Keratinocyte (primary cell): Measurements from ENCODE around the gene ZNF784. TPM values are rescaled to one million over a fixed set of nuclear protein-coding genes. Genes with fewer than 3 reads are reported as not detected.
A peak's percentile ranks its signal among the peaks of the same experiment; 100 is the strongest.

Experiments
- DNase-seq: peaks from one replicate; pipeline ENCODE4 v3.0.0-alpha.2; 2011; ENCODE audit warnings: low read depth, missing footprints, low spot score
- FAIRE-seq: peaks from 2 replicates; lab custom pipeline; 2011; peaks lifted over from hg19 to GRCh38; lab: Jason Lieb, UNC
- H2AFZ ChIP-seq: 2 replicates; pipeline ENCODE4 v1.6.0; 2012; ENCODE audit warnings: low read length, control low read depth, inconsistent platforms; ENCODE audit not compliant: control insufficient read depth
- H3K27ac ChIP-seq: 2 replicates; pipeline ENCODE4 v1.5.1; 2011; ENCODE audit warnings: low read length; ENCODE audit not compliant: control insufficient read depth, insufficient read depth
- H3K27me3 ChIP-seq: 3 replicates; pipeline ENCODE4 v1.6.0; 2011; ENCODE audit warnings: low read length; ENCODE audit not compliant: control insufficient read depth, insufficient read depth; ENCODE audit errors: extremely low read depth
- H3K36me3 ChIP-seq, 2 experiments: 2 replicates in 1 of 2; 3 replicates in 1 of 2; pipeline ENCODE4 v1.5.1; 2011; ENCODE audit warnings: low read length in 2 of 2, mild to moderate bottlenecking in 1 of 2; ENCODE audit not compliant: control insufficient read depth in 2 of 2, insufficient read depth in 2 of 2; ENCODE audit errors: extremely low read depth in 1 of 2
- H3K4me1 ChIP-seq: 3 replicates; pipeline ENCODE4 v1.5.1; 2011; ENCODE audit warnings: low read length; ENCODE audit not compliant: control insufficient read depth, insufficient read depth; ENCODE audit errors: extremely low read depth
- H3K4me2 ChIP-seq: 3 replicates; pipeline ENCODE4 v1.6.0; 2011; ENCODE audit warnings: low read depth, low read length; ENCODE audit not compliant: control insufficient read depth, insufficient read depth; ENCODE audit errors: extremely low read depth
- H3K4me3 ChIP-seq, 3 experiments: fragments of 200-600 bp in 1 of 3; sonication (generic) in 1 of 3; 2 replicates in 2 of 3; 3 replicates in 1 of 3; pipeline ENCODE4 v1.5.1; 2011 to 2016; ENCODE audit warnings: low read length in 3 of 3, mild to moderate bottlenecking in 3 of 3, control low read depth in 2 of 3, inconsistent platforms in 1 of 3, low read depth in 1 of 3, mixed read lengths in 1 of 3, mixed run types in 1 of 3, moderate library complexity in 1 of 3; ENCODE audit not compliant: control insufficient read depth in 2 of 3, insufficient read depth in 2 of 3; ENCODE audit errors: extremely low read depth in 1 of 3
- H3K79me2 ChIP-seq: 2 replicates; pipeline ENCODE4 v1.6.0; 2012; ENCODE audit warnings: low read length; ENCODE audit not compliant: control insufficient read depth, insufficient read depth
- H3K9ac ChIP-seq: 3 replicates; pipeline ENCODE4 v1.6.0; 2011; ENCODE audit warnings: low read length; ENCODE audit not compliant: control insufficient read depth, insufficient read depth; ENCODE audit errors: extremely low read depth
- H3K9me1 ChIP-seq: 3 replicates; pipeline ENCODE4 v1.6.0; 2011; ENCODE audit warnings: low read length; ENCODE audit not compliant: control insufficient read depth, insufficient read depth; ENCODE audit errors: extremely low read depth
- H3K9me3 ChIP-seq: 2 replicates; pipeline ENCODE4 v1.5.1; 2012; ENCODE audit warnings: low read depth, low read length; ENCODE audit not compliant: control insufficient read depth
- H4K20me1 ChIP-seq: 3 replicates; pipeline ENCODE4 v1.6.0; 2011; ENCODE audit warnings: low read length; ENCODE audit not compliant: control insufficient read depth, insufficient read depth; ENCODE audit errors: extremely low read depth
- EZH2 ChIP-seq: IDR thresholded peaks from one replicate; pipeline ENCODE4 v1.6.1; 2012; ENCODE audit warnings: inconsistent platforms, mild to moderate bottlenecking, low read length, moderate library complexity
- dilution Hi-C: fragments of 300-500 bp; cut with MboI; formaldehyde crosslinking; loops from one replicate; pipeline ENCODE4 v1.7.0; 2020; ENCODE audit warnings: low sequenced_read_pairs; ENCODE audit not compliant: extremely low pct_ligation_motif_present
- polyA plus RNA-seq, 5 experiments: library from polyadenylated mRNA; depleted of rRNA in 3 of 5; stranded (reverse) in 3 of 5; stranded (forward) in 1 of 5; unstranded in 1 of 5; fragments of >200 nt; gene quantifications; 1 replicate in 1 of 5; 2 replicates in 3 of 5; 3 replicates in 1 of 5; pipeline versions ENCODE4 v1.2.1 to v1.2.3, GENCODE V29; 2011 to 2012; ENCODE audit warnings: missing spikeins in 2 of 5, low read depth in 1 of 5, low replicate concordance in 1 of 5
- TF ChIP-seq, protein P1 (sequence below), 3 experiments: IDR thresholded peaks in 1 of 3; conservative IDR thresholded peaks in 1 of 3; optimal IDR thresholded peaks in 1 of 3; 2 replicates in 2 of 3; 3 replicates in 1 of 3; pipeline versions ENCODE3 to v1.5.1; 2011; ENCODE audit warnings: low read length in 3 of 3, mild to moderate bottlenecking in 3 of 3, moderate library complexity in 2 of 3, control low read depth in 1 of 3, inconsistent platforms in 1 of 3; ENCODE audit not compliant: insufficient read depth in 2 of 3; ENCODE audit errors: extremely low read depth in 1 of 3

The ZNF784 gene
- polyA plus RNA-seq, 1 donor (not counting 4 experiments of a cell fraction or from before 2014, with no cell fraction given) = 2.1 TPM

DNA sequence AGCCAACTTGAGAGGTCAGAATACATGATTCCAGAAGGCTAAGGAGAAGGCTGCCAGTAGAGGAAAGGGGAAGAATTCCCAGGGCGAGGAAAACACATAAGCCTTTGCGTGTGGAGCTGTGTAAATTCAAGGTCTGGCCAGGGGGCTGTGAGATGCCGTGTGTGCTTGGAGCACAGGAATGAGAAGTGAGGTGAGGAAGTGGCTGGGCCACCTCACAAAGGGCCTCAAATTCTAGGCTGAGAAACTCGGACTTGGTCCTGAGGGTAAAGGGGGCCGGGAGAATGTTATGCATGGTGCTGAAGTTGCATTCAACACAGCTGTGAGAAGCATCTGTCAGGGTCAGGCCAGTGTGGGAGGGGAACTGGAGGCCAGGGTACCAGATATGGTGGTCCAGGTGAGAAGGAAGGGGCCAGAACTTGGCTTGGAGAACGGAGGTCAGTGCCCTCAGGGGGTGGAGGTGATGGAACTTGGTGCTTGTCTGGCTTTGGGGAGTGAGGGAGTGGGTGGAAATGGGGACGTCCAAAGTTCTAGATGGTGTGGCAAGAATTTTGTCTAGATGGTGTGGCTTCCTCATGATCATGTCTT is 11.6 kb upstream of the ZNF784 start:
- dilution Hi-C loops = no loop called here
- DNase-seq (no peak), FAIRE-seq (no peak)
- Histone ChIP-seq H3K9ac (peak overlapping the region; percentile 99), H3K79me2 (peaks cover 34% of the 10 kb centered on the region), H2AFZ (no peak overlapping the region), H4K20me1 (no peaks in the 10 kb centered on the region), H3K4me1 (peaks cover 21% of the 10 kb centered on the region), H3K36me3 (peaks cover 0 to 2% of the 10 kb centered on the region in 2 experiments), H3K4me3 (peak overlapping the region; percentile 88 to 99 (median 95)), H3K9me1 (peaks cover 2% of the 10 kb centered on the region), H3K4me2 (peak overlapping the region; percentile 98), H3K27ac (peak overlapping the region; percentile 94), H3K9me3 (no peaks in the 10 kb centered on the region), H3K27me3 (no peaks in the 10 kb centered on the region)
- no peak for TF ChIP-seq EZH2
- TF ChIP-seq, protein P1, sequence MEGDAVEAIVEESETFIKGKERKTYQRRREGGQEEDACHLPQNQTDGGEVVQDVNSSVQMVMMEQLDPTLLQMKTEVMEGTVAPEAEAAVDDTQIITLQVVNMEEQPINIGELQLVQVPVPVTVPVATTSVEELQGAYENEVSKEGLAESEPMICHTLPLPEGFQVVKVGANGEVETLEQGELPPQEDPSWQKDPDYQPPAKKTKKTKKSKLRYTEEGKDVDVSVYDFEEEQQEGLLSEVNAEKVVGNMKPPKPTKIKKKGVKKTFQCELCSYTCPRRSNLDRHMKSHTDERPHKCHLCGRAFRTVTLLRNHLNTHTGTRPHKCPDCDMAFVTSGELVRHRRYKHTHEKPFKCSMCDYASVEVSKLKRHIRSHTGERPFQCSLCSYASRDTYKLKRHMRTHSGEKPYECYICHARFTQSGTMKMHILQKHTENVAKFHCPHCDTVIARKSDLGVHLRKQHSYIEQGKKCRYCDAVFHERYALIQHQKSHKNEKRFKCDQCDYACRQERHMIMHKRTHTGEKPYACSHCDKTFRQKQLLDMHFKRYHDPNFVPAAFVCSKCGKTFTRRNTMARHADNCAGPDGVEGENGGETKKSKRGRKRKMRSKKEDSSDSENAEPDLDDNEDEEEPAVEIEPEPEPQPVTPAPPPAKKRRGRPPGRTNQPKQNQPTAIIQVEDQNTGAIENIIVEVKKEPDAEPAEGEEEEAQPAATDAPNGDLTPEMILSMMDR (optimal IDR thresholded peaks at IDR 0.05 in 1 of 3, IDR thresholded peaks at IDR 0.05 in 1 of 3, conservative IDR thresholded peaks at IDR 0.05 in 1 of 3; ENCODE audit: extremely low read depth in 1 of 3, insufficient read depth in 2 of 3, low read length in 3 of 3) = no peak

DNA sequence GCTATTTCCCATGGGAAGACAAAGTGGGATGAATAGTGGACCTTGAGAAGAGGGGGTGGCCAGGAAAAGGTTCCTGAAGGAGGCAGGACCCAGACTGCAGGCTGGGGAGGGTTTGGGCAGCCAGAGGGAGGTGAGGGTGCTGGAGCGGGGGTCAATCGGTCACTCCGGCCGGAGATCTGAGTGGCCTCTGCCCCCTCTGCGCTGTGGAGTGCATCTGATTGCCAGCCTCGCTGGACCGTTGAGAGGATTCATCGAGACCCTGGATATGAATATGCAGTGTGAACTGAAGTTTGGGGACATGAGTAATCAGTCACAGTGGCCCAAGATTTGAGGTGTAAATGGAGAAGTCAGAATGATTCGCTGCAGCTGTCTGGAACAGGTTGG is 11.0 kb upstream of the ZNF784 start:
- dilution Hi-C loops = no loop called here
- peak overlapping the region; percentile 76 for H2AFZ ChIP-seq
- H3K27ac ChIP-seq = peak overlapping the region; percentile 94
- peaks cover 2% of the 10 kb centered on the region for H3K9me1 ChIP-seq
- H3K9ac ChIP-seq = peak overlapping the region; percentile 99
- peaks cover 0 to 2% of the 10 kb centered on the region in 2 experiments for H3K36me3 ChIP-seq
- no peaks in the 10 kb centered on the region for H3K27me3 ChIP-seq
- H3K79me2 ChIP-seq = peaks cover 34% of the 10 kb centered on the region
- peak overlapping the region; percentile 88 to 99 (median 95) for H3K4me3 ChIP-seq
- H3K9me3 ChIP-seq = no peaks in the 10 kb centered on the region
- DNase-seq (no peak), FAIRE-seq (no peak)
- peaks cover 19% of the 10 kb centered on the region for H3K4me1 ChIP-seq
- H3K4me2 ChIP-seq = peak overlapping the region; percentile 98
- no peaks in the 10 kb centered on the region for H4K20me1 ChIP-seq
- TF ChIP-seq, protein P1 (optimal IDR thresholded peaks at IDR 0.05 in 1 of 3, IDR thresholded peaks at IDR 0.05 in 1 of 3, conservative IDR thresholded peaks at IDR 0.05 in 1 of 3; ENCODE audit: extremely low read depth in 1 of 3, insufficient read depth in 2 of 3, low read length in 3 of 3) = no peak
- no peak for TF ChIP-seq EZH2
